Fibroblast of pulmonary artery (primary cell): ENCODE measurements around the gene PRR23A.

ENCODE experiments used
- DNase-seq: peaks from one replicate; pipeline ENCODE4 v3.0.0-alpha.2; 2010; ENCODE audit warnings: low read depth
- H3K4me3 ChIP-seq: replicated peaks from 2 replicates; pipeline ENCODE4 v1.5.1; 2011; ENCODE audit warnings: low read depth, mild to moderate bottlenecking, control low read depth, low read length, moderate library complexity
- TF ChIP-seq, protein P1 (sequence below): IDR thresholded peaks from 2 replicates; pipeline ENCODE4 v1.5.1; 2011; ENCODE audit warnings: mild to moderate bottlenecking, control low read depth, low read length, inconsistent platforms; ENCODE audit errors: missing control alignments

PRR23A gene

DNA sequence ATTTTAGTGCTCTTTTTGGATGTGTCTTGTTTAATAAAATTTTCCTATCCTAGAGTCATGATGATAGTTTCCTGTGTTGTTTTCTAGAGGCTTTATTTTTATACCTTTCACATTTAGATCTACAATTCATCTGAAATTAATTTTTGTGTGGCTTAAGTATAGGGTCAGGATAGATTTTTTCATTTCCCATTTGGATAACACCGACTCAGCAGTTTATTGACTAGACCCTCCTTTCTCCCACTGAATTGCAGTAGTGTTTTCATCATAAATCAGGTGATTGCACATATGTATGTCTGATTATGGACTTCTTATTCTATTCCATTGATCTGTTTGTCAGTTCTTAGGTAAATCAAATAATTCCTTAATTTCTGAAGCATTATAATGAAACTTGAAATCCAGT lies 10.4 kb downstream of the PRR23A start:
- DNase-seq, result no peak
- TF ChIP-seq, protein P1, sequence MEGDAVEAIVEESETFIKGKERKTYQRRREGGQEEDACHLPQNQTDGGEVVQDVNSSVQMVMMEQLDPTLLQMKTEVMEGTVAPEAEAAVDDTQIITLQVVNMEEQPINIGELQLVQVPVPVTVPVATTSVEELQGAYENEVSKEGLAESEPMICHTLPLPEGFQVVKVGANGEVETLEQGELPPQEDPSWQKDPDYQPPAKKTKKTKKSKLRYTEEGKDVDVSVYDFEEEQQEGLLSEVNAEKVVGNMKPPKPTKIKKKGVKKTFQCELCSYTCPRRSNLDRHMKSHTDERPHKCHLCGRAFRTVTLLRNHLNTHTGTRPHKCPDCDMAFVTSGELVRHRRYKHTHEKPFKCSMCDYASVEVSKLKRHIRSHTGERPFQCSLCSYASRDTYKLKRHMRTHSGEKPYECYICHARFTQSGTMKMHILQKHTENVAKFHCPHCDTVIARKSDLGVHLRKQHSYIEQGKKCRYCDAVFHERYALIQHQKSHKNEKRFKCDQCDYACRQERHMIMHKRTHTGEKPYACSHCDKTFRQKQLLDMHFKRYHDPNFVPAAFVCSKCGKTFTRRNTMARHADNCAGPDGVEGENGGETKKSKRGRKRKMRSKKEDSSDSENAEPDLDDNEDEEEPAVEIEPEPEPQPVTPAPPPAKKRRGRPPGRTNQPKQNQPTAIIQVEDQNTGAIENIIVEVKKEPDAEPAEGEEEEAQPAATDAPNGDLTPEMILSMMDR, result no peak
- H3K4me3 ChIP-seq, result no peak overlapping the region

DNA sequence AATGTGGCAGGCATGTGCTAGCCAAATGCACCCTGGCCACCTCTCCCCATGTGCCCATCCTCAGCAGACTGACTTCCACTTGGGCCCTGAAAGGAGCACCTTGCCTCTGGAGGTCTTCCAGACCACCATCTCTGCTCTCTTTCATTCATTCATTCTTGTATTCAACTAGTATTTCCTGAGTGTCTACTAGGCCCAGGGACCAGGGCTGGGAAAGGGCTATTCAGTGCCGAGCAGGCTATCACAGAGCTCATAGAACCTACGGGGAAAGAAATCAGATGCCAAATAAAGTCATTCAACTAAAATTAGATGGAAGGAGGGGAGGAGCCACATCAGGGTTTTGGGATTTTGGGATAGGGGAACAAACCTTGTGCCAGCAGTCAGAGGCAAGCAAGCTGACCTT lies 18.9 kb downstream of the PRR23A start:
- no peak for DNase-seq
- no peak overlapping the region for H3K4me3 ChIP-seq
- TF ChIP-seq, protein P1, result no peak

DNA sequence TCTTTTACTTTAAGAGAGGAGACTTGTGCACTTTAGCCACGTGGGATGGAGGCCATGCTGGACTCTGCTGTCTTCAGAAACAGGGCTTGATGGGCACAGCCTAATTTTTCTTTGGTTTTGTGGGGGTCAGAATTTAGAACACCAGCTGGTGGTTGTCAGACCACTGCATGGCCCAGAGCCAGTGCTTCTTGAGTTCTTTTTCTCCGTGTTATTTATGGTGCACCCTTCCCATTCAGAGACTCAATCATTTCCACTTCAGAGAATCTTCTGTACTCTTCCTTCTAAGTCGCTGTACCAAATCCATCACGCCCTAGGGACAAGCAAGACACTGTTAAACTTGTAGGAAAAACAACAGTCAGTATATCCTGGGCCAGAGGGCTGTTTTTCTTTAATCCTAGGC lies 20.1 kb downstream of the PRR23A start:
- DNase-seq, result no peak
- H3K4me3 ChIP-seq, result no peak overlapping the region
- TF ChIP-seq, protein P1, result no peak

DNA sequence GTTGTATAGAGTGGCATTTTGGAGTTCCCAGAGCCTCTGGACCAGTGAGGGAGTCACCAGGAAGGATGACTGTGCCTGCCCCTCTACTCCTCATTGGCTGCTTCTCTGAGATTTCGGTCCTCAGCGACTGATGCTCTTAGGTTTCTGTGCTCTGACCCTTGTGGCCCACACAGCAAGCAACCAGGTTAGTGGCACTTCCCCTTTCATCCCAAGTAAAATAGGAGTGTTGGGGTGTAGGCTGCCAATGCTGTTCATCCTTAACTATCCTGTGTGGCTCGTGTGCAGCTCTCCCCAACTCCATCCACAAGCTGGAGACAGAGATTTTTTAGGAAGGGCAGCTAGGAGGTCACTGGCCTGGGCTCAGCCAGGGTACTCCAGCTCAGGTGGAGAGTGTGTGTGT lies 21.3 kb downstream of the PRR23A start:
- DNase-seq, result no peak
- TF ChIP-seq, protein P1, result no peak
- no peak overlapping the region for H3K4me3 ChIP-seq

DNA sequence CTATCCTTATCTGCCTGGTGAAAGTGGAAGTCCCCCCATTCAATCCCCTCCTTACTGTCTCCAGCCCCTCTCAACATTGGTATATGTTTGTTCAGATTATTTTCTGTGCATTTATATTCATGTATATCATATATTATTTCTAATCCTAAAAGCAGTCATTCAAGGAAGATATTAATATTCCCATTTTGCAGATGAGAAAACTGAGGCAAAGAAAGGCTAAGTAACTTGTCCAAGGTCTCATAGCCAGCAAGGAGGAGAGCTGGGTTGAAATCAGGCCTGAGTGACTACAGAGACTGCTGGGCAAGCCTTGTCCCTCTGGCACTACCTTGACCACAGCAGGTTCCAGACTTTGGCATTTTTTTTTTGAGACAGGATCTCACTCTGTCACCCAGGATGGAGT lies 30.0 kb downstream of the PRR23A start:
- H3K4me3 ChIP-seq, result no peak overlapping the region
- TF ChIP-seq, protein P1, result no peak
- no peak for DNase-seq

DNA sequence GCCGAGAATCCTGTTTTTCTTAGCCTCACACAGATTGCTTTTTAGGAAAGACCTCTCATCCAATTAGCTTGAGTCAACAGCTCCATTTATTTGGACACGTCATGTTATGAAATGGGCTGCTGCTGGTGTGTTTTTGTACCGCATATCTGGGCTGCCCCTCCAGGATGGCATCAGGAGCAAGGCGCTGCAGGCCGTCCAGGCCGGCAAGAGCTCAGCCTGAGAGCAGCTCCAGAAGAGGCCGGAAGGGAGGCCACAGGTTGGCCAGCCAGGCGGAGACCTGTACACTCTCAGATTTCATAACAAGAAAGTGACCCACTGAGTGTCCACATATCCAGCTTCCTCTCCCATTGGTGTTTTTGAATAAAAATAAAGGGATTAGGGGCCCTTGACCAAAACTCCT lies 30.7 kb downstream of the PRR23A start:
- TF ChIP-seq, protein P1, result no peak
- H3K4me3 ChIP-seq, result no peak overlapping the region
- DNase-seq, result no peak

DNA sequence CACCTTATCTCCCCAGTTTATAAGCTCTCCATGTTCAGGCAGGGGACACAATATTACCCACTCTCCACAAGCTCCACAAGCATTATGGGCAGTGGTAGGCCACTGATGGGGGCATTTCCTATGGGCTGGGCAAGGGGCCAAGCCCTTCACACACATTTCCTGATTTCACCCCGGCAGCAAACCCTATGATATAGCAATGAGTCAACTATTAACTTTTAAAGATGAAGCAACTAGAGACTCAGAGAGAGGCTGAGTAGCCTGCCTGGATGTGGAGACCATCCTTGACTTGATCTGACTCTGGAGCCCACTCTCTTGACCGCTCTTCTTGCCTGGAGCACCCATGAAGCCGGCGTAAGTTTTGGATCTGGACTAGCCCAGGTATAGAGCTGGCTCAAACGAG lies 31.6 kb downstream of the PRR23A start:
- H3K4me3 ChIP-seq, result no peak overlapping the region
- TF ChIP-seq, protein P1, result no peak
- peak; percentile 46 for DNase-seq
